ENCODE data around the gene FGFBP2. TPM values are rescaled to one million over a fixed set of nuclear protein-coding genes. Genes with fewer than 3 reads are reported as not detected.
A peak's percentile ranks its signal among the peaks of the same experiment; 100 is the strongest.

Gene FGFBP2
- total RNA-seq, 6 donors from 2014 or later = 1.8 to 9.7 (median 3.8) TPM; not detected in 1

GRCh38 chr4:15930314-15930713 lies 32.7 kb downstream of the FGFBP2 start:
- 77 to 89% methylated on average over 7 of the region's 7 CpGs for WGBS, 2 donors
- TF ChIP-seq POLR2A (IDR thresholded peaks at IDR 0.05) (no peak), POLR2AphosphoS5 (IDR thresholded peaks at IDR 0.05) (no peak), EP300 (IDR thresholded peaks at IDR 0.05) (no peak)
- TF ChIP-seq, protein P1, sequence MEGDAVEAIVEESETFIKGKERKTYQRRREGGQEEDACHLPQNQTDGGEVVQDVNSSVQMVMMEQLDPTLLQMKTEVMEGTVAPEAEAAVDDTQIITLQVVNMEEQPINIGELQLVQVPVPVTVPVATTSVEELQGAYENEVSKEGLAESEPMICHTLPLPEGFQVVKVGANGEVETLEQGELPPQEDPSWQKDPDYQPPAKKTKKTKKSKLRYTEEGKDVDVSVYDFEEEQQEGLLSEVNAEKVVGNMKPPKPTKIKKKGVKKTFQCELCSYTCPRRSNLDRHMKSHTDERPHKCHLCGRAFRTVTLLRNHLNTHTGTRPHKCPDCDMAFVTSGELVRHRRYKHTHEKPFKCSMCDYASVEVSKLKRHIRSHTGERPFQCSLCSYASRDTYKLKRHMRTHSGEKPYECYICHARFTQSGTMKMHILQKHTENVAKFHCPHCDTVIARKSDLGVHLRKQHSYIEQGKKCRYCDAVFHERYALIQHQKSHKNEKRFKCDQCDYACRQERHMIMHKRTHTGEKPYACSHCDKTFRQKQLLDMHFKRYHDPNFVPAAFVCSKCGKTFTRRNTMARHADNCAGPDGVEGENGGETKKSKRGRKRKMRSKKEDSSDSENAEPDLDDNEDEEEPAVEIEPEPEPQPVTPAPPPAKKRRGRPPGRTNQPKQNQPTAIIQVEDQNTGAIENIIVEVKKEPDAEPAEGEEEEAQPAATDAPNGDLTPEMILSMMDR (IDR thresholded peaks at IDR 0.05) = no peak
- DNase-seq (no peak), ATAC-seq (ENCODE audit: low FRiP score in 2 of 2) (no peak)
- Histone ChIP-seq H3K4me3 (no peak overlapping the region), H3K4me1 (no peaks in the 10 kb centered on the region), H3K36me3 (no peaks in the 10 kb centered on the region), H3K9me3 (no peaks in the 10 kb centered on the region), H3K27ac (no peak overlapping the region), H3K27me3 (no peaks in the 10 kb centered on the region)

DNA sequence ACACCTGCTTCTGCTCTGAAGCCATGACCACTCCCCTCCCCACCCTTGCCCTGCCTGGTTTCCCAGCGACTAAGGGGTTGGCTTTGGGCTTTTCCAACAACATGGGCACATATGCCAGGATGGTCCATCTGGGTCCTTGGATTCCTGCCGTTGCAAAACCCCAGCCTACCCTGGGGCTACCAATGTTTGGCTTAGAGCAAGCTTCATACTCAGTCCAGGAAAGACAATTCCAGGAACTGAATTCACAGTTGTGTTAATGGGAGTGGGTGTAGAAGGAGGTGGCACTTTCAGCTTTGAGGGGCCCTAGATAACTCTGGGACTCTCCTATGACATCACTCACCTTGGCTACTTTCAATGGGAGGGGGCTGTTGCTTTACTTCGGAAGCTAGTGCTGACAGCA lies 33.4 kb downstream of the FGFBP2 start:
- Histone ChIP-seq H3K4me3 (no peak overlapping the region), H3K27me3 (no peaks in the 10 kb centered on the region), H3K36me3 (no peaks in the 10 kb centered on the region), H3K27ac (no peak overlapping the region), H3K9me3 (no peaks in the 10 kb centered on the region), H3K4me1 (no peaks in the 10 kb centered on the region)
- WGBS, 2 donors = 67 to 80% methylated on average over 3 of the region's 3 CpGs
- TF ChIP-seq, protein P1 (IDR thresholded peaks at IDR 0.05) = no peak
- TF ChIP-seq POLR2AphosphoS5 (IDR thresholded peaks at IDR 0.05) = no peak
- no peak for TF ChIP-seq POLR2A (IDR thresholded peaks at IDR 0.05)
- TF ChIP-seq EP300 (IDR thresholded peaks at IDR 0.05) = no peak
- no peak for ATAC-seq (ENCODE audit: low FRiP score in 2 of 2)
- DNase-seq = no peak

GRCh38 chr4:15928883-15929282 lies 34.1 kb downstream of the FGFBP2 start:
- H3K36me3 ChIP-seq = no peaks in the 10 kb centered on the region
- no peak overlapping the region for H3K4me3 ChIP-seq
- 72 to 79% methylated on average over 5 of the region's 5 CpGs for WGBS, 2 donors
- H3K27ac ChIP-seq = no peak overlapping the region
- ATAC-seq (ENCODE audit: low FRiP score in 2 of 2) (peak in 1 of 2 donors; percentile 43), DNase-seq (no peak)
- TF ChIP-seq POLR2AphosphoS5 (IDR thresholded peaks at IDR 0.05) = no peak
- TF ChIP-seq POLR2A (IDR thresholded peaks at IDR 0.05) = no peak
- TF ChIP-seq, protein P1 (IDR thresholded peaks at IDR 0.05) = no peak
- no peak for TF ChIP-seq EP300 (IDR thresholded peaks at IDR 0.05)
- H3K9me3 ChIP-seq = no peaks in the 10 kb centered on the region
- H3K4me1 ChIP-seq = no peaks in the 10 kb centered on the region
- no peaks in the 10 kb centered on the region for H3K27me3 ChIP-seq

DNA sequence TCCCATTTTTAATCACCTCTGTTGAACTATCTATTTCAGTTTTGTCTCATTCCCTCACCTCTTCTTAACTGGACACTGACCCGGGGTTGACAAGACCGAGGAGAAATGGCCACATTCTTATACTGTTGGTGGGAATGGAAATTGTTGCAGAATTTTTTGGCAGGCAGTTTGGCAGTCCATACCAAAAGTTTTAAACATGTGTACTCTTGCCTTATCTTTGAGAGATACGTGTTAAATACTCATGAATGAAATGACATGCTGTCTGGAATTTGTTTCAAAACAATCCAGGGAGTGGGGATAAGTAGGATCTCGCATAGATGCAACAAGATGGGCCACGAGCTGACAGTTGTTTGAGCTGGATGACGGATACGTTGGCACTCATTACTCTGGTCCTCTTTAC lies 36.5 kb downstream of the FGFBP2 start:
- no peak for ATAC-seq (ENCODE audit: low FRiP score in 2 of 2)
- no peaks in the 10 kb centered on the region for H3K27me3 ChIP-seq
- no peaks in the 10 kb centered on the region for H3K36me3 ChIP-seq
- TF ChIP-seq POLR2A (IDR thresholded peaks at IDR 0.05) = no peak
- TF ChIP-seq, protein P1 (IDR thresholded peaks at IDR 0.05) = no peak
- TF ChIP-seq POLR2AphosphoS5 (IDR thresholded peaks at IDR 0.05) = no peak
- no peak for TF ChIP-seq EP300 (IDR thresholded peaks at IDR 0.05)
- WGBS, 2 donors = 62 to 71% methylated on average over 7 of the region's 7 CpGs
- DNase-seq = no peak
- H3K4me3 ChIP-seq = no peak overlapping the region
- no peak overlapping the region for H3K27ac ChIP-seq
- H3K4me1 ChIP-seq = no peaks in the 10 kb centered on the region
- no peaks in the 10 kb centered on the region for H3K9me3 ChIP-seq

DNA sequence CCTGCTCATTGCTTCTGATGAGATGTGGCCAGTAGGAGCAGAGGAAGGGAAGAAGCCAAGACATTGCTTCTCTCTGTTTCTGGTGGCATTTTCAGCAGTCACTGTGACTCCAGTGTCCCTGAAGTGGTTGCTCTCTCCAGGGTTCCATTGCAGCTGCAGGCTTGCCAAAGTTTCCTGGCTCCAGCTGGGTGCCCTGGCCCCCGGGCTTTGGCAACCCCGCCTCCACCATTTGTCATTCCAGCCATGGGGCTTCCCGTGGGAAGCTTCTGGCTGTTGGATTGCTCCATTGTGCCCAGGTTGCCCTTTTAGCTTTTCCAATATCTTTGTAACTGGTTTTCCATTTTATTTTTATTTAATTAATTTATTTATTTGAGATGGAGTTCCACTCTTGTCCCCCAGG lies 37.1 kb downstream of the FGFBP2 start:
- no peaks in the 10 kb centered on the region for H3K27me3 ChIP-seq

More for the DNA sequence above, 37.1 kb downstream of the FGFBP2 start:
- H3K4me3 ChIP-seq = no peak overlapping the region
- H3K36me3 ChIP-seq = no peaks in the 10 kb centered on the region
- WGBS, 2 donors = 64 to 67% methylated on average over 3 of the region's 3 CpGs
- no peaks in the 10 kb centered on the region for H3K9me3 ChIP-seq
- DNase-seq (peak in 1 of 2 donors; percentile 22), ATAC-seq (ENCODE audit: low FRiP score in 2 of 2) (no peak)
- H3K27ac ChIP-seq = no peak overlapping the region
- H3K4me1 ChIP-seq = no peaks in the 10 kb centered on the region
- TF ChIP-seq POLR2A (IDR thresholded peaks at IDR 0.05) = no peak
- TF ChIP-seq EP300 (IDR thresholded peaks at IDR 0.05) = no peak
- TF ChIP-seq, protein P1 (IDR thresholded peaks at IDR 0.05) = no peak
- TF ChIP-seq POLR2AphosphoS5 (IDR thresholded peaks at IDR 0.05) = no peak

Measured in upper lobe of left lung (tissue), 6 donors.